T-cell (primary cell): Measurements from ENCODE around the gene CTSW. TPM values are rescaled to one million over a fixed set of nuclear protein-coding genes. Genes with fewer than 3 reads are reported as not detected.

ENCODE experiments used
- ATAC-seq, 4 experiments: fragments of 200-7000 bp in 3 of 4; fragments of 150-1000 bp in 1 of 4; cut with Tn5 transposase; replicated peaks in 1 of 4; 1 replicate in 3 of 4; 2 replicates in 1 of 4; pipeline ENCODE4 v1.10.0; 2021; ENCODE audit warnings: moderate library complexity in 3 of 4, mild to moderate bottlenecking in 2 of 4, moderate number of reproducible peaks in 1 of 4
- CTCF ChIA-PET, 2 donors: fragments of 300-600 bp; sonication (Branson Sonifier 250); formaldehyde crosslinking; loops; one replicate each; lab custom pipeline; 2022; ENCODE audit warnings: antibody characterized with exemption in 2 of 2; lab: Charles Lee
- POLR2A ChIA-PET, 2 donors: fragments of 300-600 bp; sonication (Branson Sonifier 250); formaldehyde crosslinking; loops; one replicate each; lab custom pipeline; 2022; ENCODE audit warnings: antibody characterized with exemption in 2 of 2; lab: Charles Lee
- DNase-seq, 35 experiments: peaks; one replicate each; pipeline versions ENCODE4 v3.0.0 to v3.0.0-alpha.2; 2013 to 2023
- H3K27ac ChIP-seq: one replicate; pipeline ENCODE4 v1.5.1; 2013; ENCODE audit warnings: low read length
- H3K27me3 ChIP-seq, 2 experiments: replicated peaks in 1 of 2; 1 replicate in 1 of 2; 2 replicates in 1 of 2; pipeline versions ENCODE4 v1.6.1 to v1.7.0; 2013; ENCODE audit warnings: low read length in 1 of 2, mixed read lengths in 1 of 2; ENCODE audit not compliant: control insufficient read depth in 2 of 2, insufficient read depth in 2 of 2; ENCODE audit errors: extremely low read depth in 1 of 2
- H3K36me3 ChIP-seq, 2 donors: 1 replicate in 1 of 2; 2 replicates in 1 of 2; pipeline versions ENCODE4 v1.6.1 to v1.7.0; 2013; ENCODE audit warnings: low read length in 1 of 2; ENCODE audit not compliant: control insufficient read depth in 2 of 2, insufficient read depth in 1 of 2; ENCODE audit errors: extremely low read depth in 1 of 2
- H3K4me1 ChIP-seq, 2 experiments: 1 replicate in 1 of 2; 2 replicates in 1 of 2; pipeline versions ENCODE4 v1.6.1 to v1.7.0; 2013; ENCODE audit warnings: low read length in 2 of 2, mixed read lengths in 1 of 2; ENCODE audit not compliant: insufficient read depth in 2 of 2, control insufficient read depth in 1 of 2; ENCODE audit errors: extremely low read depth in 1 of 2
- H3K4me3 ChIP-seq, 2 donors: 1 replicate in 1 of 2; 2 replicates in 1 of 2; pipeline versions ENCODE4 v1.5.1 to v1.7.0; 2013; ENCODE audit warnings: mild to moderate bottlenecking in 2 of 2, low read length in 1 of 2, moderate library complexity in 1 of 2; ENCODE audit not compliant: control insufficient read depth in 1 of 2; ENCODE audit errors: extremely low read depth in 1 of 2
- H3K9me3 ChIP-seq: 2 replicates; pipeline ENCODE4 v1.7.0; 2013
- H3K27ac Mint-ChIP-seq, 2 donors: one replicate each; pipeline ENCODE4 v1.8.0; 2020 to 2021; ENCODE audit warnings: mild to moderate bottlenecking in 2 of 2, mixed read lengths in 2 of 2
- H3K27me3 Mint-ChIP-seq, 2 donors: one replicate each; pipeline ENCODE4 v1.8.0; 2021 to 2022; ENCODE audit warnings: mixed read lengths in 2 of 2
- H3K36me3 Mint-ChIP-seq: one replicate; pipeline ENCODE4 v1.8.0; 2021; ENCODE audit warnings: mixed read lengths
- H3K4me1 Mint-ChIP-seq, 3 donors: one replicate each; pipeline ENCODE4 v1.8.0; 2020 to 2022; ENCODE audit warnings: mixed read lengths in 3 of 3, mild to moderate bottlenecking in 1 of 3
- H3K4me3 Mint-ChIP-seq, 3 donors: one replicate each; pipeline ENCODE4 v1.8.0; 2020 to 2022; ENCODE audit warnings: mild to moderate bottlenecking in 3 of 3, mixed read lengths in 3 of 3, moderate library complexity in 3 of 3
- H3K9me3 Mint-ChIP-seq, 3 donors: one replicate each; pipeline ENCODE4 v1.8.0; 2020 to 2022; ENCODE audit warnings: mixed read lengths in 3 of 3
- WGBS: methylation state at CpG from one replicate; pipeline ENCODE4 v1.1.5; 2013; ENCODE audit warnings: missing lambda C conversion rate; ENCODE audit not compliant: insufficient coverage; 5-methylcytosine and 5-hydroxymethylcytosine counted together
- total RNA-seq, 35 experiments: library from RNA in 6 of 35; stranded (reverse) in 6 of 35; fragments of 120-200 nt in 1 of 35; gene quantifications; one replicate each; pipeline versions ENCODE4 v1.2.1 to v1.2.4 and lab custom pipeline; 2013 to 2026

The CTSW gene
- total RNA-seq, 5 donors from 2014 or later (not counting 1 experiment from before 2014, with no cell fraction given) = 45.3 to 127 (median 66.4) TPM

DNA sequence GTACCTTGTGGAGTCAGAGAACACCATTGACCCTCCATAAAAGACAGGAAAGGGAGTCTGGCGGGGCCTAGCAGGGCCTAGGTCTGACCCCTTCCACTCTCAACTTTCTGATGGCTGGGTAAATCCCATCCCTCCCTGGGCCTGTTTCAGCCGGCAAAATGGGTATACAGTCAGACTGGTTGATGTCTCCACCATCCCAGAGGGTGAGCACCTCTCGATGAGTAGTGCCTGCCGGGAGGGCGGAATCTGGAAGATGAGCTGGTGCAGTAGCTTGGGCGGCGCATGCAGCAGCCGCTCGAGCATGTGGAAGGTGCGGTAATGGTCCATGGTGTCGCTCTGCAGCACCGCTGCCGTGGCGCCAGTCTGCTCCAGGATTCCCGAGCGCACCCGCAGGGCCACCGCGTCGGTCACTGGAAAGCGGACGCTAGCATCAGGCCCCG is 8.1 kb downstream of the CTSW start:
- H3K27me3 ChIP-seq = no peaks in the 10 kb centered on the region
- WGBS = 7% methylated on average over 19 of the region's 23 CpGs
- CTCF ChIA-PET = interaction anchor here (0.6 to 9.7 kb wide), 26 partner anchors 11 to 273 kb away, joined by 3 to 167 read pairs (median 4); partner anchors contain the start of genes BANF1 (in 1 of the 2), CFL1 (in 1 of the 2), EIF1AD (in 1 of the 2) and FOSL1 (in 1 of the 2)
- H3K36me3 Mint-ChIP-seq = peaks cover 4% of the 10 kb centered on the region
- peak overlapping the region; percentile 78 to 92 for H3K4me3 ChIP-seq
- peak overlapping the region; percentile 93 to 99 for H3K27ac Mint-ChIP-seq
- H3K4me1 Mint-ChIP-seq = peaks cover 62 to 70% (median 64%) of the 10 kb centered on the region in 3 donors
- H3K27ac ChIP-seq = peak overlapping the region; percentile 91
- H3K36me3 ChIP-seq = peaks cover 12 to 36% of the 10 kb centered on the region in 2 donors
- H3K4me1 ChIP-seq = peaks cover 23 to 63% of the 10 kb centered on the region in 2 experiments
- no peaks in the 10 kb centered on the region for H3K27me3 Mint-ChIP-seq
- peak overlapping the region; percentile 85 to 94 (median 92) for H3K4me3 Mint-ChIP-seq
- H3K9me3 ChIP-seq = no peaks in the 10 kb centered on the region
- ATAC-seq (no peak), DNase-seq (no peak)
- H3K9me3 Mint-ChIP-seq = no peaks in the 10 kb centered on the region
- POLR2A ChIA-PET = interaction anchor here (0.6 to 0.7 kb wide), 10 partner anchors 9 to 1662 kb away, joined by 3 to 6 read pairs (median 4); partner anchors contain the start of genes MUS81 (in 1 of the 2), NUDT22 (in 1 of the 2), SCYL1 (in 1 of the 2) and TRPT1 (in 1 of the 2)

DNA sequence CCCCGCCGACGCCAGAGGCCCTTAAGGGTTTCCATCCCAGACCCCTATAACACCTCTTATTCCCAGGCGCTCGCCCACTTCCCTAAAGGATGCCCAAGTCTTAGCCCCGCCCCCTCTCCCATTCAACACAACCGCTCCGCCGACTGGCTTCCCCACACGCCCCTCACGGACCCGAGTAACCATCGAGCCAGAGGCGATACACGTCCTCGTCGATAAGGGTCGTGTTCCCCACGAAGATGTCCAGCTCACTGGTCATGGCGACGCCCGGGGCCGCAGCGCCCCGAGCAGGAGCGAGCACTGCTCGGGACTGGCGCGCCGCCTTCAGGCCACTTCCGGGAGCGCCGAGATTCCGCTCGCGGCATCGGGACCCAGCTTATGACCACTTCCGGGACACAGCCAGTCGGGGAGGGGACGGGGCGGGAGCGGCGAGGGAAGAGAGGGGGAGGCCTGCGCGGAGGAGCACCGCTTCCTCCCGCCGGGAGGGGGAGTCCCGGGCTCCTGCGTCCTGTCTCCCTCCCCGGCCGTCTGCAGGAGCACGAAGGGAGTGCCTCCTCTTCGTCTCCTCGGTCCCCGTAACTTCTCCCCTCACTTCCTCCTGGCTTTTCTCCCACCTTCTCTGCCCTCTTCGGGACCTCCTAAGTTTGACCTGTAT is 8.7 kb downstream of the CTSW start, which contains the start of gene FIBP:
Gene FIBP (minus strand): TSS at position 309 of the 652 bp plus-strand sequence. CDS start 53 bp downstream, at position 256.
- Mint-ChIP-seq H3K4me3 (peak within 1 kb of the TSS; percentile 85 to 94 (median 92)), H3K9me3 (no peaks in the 10 kb centered on the region), H3K27me3 (no peaks in the 10 kb centered on the region), H3K36me3 (peaks cover 4% of the 10 kb centered on the region), H3K27ac (peak within 1 kb of the TSS; percentile 93 to 99), H3K4me1 (peaks cover 67 to 75% (median 70%) of the 10 kb centered on the region in 3 donors)
- peak; percentile 89 to 96 (median 94) for DNase-seq
- CTCF ChIA-PET = interaction anchor here (0.6 to 9.7 kb wide), 29 partner anchors 11 to 973 kb away, joined by 3 to 167 read pairs (median 4); partner anchors contain the start of genes BANF1 (in 1 of the 2), CFL1 (in 1 of the 2), EIF1AD (in 1 of the 2) and FOSL1 (in 1 of the 2)
- ATAC-seq = peak; percentile 66 to 68 (median 67)
- peaks cover 11 to 31% of the 10 kb centered on the region in 2 donors for H3K36me3 ChIP-seq
- peaks cover 23 to 65% of the 10 kb centered on the region in 2 experiments for H3K4me1 ChIP-seq
- H3K4me3 ChIP-seq = peak within 1 kb of the TSS; percentile 78 to 92
- peak within 1 kb of the TSS; percentile 91 for H3K27ac ChIP-seq
- WGBS = under 1% methylated on average over 37 of the region's 57 CpGs
- no peaks in the 10 kb centered on the region for H3K9me3 ChIP-seq
- POLR2A ChIA-PET = interaction anchor here (0.6 to 3.7 kb wide), 10 partner anchors 13 to 1662 kb away, joined by 3 to 20 read pairs (median 4); partner anchors contain the start of genes MUS81 (in 2 of the 2), NUDT22 (in 1 of the 2), SCYL1 (in 1 of the 2) and TRPT1 (in 1 of the 2)
- H3K27me3 ChIP-seq = no peaks in the 10 kb centered on the region

- ChIA-PET POLR2A (interaction anchor here (0.5 to 3.7 kb wide), 16 partner anchors 8 to 276 kb away, joined by 3 to 20 read pairs (median 4); partner anchors contain the start of genes BANF1 (in 1 of the 2), EIF1AD (in 1 of the 2), FOSL1 (in 1 of the 2) and MUS81 (in 1 of the 2)), CTCF (interaction anchor here (0.5 to 9.7 kb wide), 16 partner anchors 7 to 275 kb away, joined by 3 to 167 read pairs (median 4); partner anchors contain the start of genes BANF1 (in 1 of the 2), C11orf68 (in 1 of the 2), CFL1 (in 1 of the 2) and FOSL1 (in 1 of the 2))
- H3K9me3 Mint-ChIP-seq = no peaks in the 10 kb centered on the region
- peaks cover 66 to 72% (median 69%) of the 10 kb centered on the region in 3 donors for H3K4me1 Mint-ChIP-seq
- peak within 1 kb of the TSS; percentile 77 to 83 for H3K4me3 ChIP-seq
- peak within 1 kb of the TSS; percentile 91 for H3K27ac ChIP-seq
- H3K27ac Mint-ChIP-seq = peak within 1 kb of the TSS; percentile 93 to 99
- peak; percentile 74 to 80 (median 74) for ATAC-seq
- peaks cover 3 to 9% of the 10 kb centered on the region in 2 donors for H3K36me3 ChIP-seq
- WGBS = under 1% methylated on average over 94 of the region's 94 CpGs
- H3K4me1 ChIP-seq = peaks cover 30 to 67% of the 10 kb centered on the region in 2 experiments
- peak; percentile 92 to 99 (median 97) for DNase-seq
- H3K27me3 Mint-ChIP-seq = no peaks in the 10 kb centered on the region
- H3K4me3 Mint-ChIP-seq = peak within 1 kb of the TSS; percentile 85 to 94 (median 92)
- H3K36me3 Mint-ChIP-seq = no peaks in the 10 kb centered on the region
- H3K9me3 ChIP-seq = no peaks in the 10 kb centered on the region
- H3K27me3 ChIP-seq = no peaks in the 10 kb centered on the region
These were observed 10.9 kb downstream of the CTSW start, which contains the start of gene CCDC85B for GRCh38 chr11:65890324-65891218. CCDC85B (plus strand) TSS chr11:65890673; CDS start chr11:65890784, 111 bp downstream.

DNA sequence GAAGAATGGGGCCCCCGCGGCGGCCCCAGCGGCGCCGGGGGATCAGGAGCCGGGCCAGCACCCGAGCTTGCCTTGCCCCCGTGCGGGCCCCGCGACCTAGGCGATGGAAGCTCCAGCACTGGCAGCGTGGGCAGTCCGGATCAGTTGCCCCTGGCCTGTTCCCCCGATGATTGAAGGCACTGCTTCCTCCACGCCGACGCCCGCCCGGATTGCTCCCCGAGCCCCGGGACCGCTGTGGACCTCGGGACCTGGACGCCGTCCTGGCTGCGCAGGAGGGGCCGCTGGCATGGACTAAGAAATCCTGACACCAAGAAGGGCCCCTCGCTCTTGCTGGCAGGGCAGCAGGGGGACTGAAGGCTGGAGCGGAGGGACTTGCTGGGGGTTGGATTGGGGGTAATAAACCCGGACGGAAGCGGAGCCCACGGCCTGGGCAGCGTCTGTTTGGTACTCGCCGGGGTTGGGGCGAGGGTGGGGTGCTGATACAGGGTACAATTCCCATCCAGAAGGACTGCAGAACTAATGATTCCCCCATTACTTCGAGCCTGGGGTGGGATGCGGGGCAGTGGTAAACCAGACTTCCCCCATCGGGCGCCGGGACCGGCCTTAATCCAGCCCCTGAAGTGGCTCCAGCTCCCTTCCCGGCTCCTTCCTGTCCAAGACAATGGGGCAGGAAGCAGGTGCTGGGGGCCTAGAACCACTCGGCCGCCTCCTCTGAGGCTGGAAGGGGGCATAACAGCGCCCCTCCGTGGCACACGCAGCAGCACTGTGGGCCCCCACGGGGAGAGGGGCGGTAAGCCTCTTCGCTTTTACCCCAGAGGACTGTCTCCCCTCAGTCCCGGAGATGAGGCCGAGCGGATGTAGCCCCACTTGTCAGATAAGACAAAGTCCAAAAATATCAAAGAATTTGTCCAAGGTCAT is 11.8 kb downstream of the CTSW start:
- ChIA-PET POLR2A (interaction anchor here (0.7 to 3.7 kb wide), 4 partner anchors 9 to 32 kb away, joined by 4 to 20 read pairs (median 10); partner anchors contain the start of genes FOSL1 (in 1 of the 2) and MUS81 (in 1 of the 2)), CTCF (interaction anchor here in 1 of 2 donors (0.8 to 9.7 kb wide), 13 partner anchors 7 to 276 kb away, joined by 3 to 167 read pairs (median 4); partner anchors contain the start of genes BANF1, CFL1, FOSL1 and KAT5)
- Mint-ChIP-seq H3K27me3 (no peaks in the 10 kb centered on the region), H3K4me3 (peak overlapping the region; percentile 79 to 94 (median 92)), H3K27ac (peak overlapping the region; percentile 92 to 93), H3K36me3 (no peaks in the 10 kb centered on the region), H3K9me3 (no peaks in the 10 kb centered on the region), H3K4me1 (peaks cover 64 to 72% (median 70%) of the 10 kb centered on the region in 3 donors)
- Histone ChIP-seq H3K4me3 (peak overlapping the region; percentile 77 to 83), H3K9me3 (no peaks in the 10 kb centered on the region), H3K27ac (peak overlapping the region; percentile 83), H3K36me3 (peaks cover 0 to 1% of the 10 kb centered on the region in 2 donors), H3K4me1 (peaks cover 30 to 67% of the 10 kb centered on the region in 2 experiments), H3K27me3 (no peaks in the 10 kb centered on the region)
- WGBS = under 1% methylated on average over 47 of the region's 57 CpGs
- no peak for ATAC-seq
- DNase-seq = peak in 3 of 35 experiments; percentile 9 to 50 (median 23)
